GM10248 (cell line): ENCODE measurements around the gene SUSD6.
"Not testable (repeated sequence)": the region's sequence is repeated elsewhere in the genome, so short reads cannot be mapped to it uniquely, and the experiment has no call there.

ENCODE experiments used
- CTCF ChIA-PET: fragments of 300-600 bp; sonication (Branson Sonifier 250); formaldehyde crosslinking; extraction: SDS; loops from one replicate; lab custom pipeline; 2021; ENCODE audit warnings: antibody characterized with exemption; lab: Yijun Ruan, JAX
- POLR2A ChIA-PET: fragments of 350-650 bp; sonication (Branson Sonifier 250); formaldehyde crosslinking; extraction: SDS; loops from one replicate; lab custom pipeline; 2020; ENCODE audit warnings: antibody characterized with exemption; lab: Yijun Ruan, JAX
- DNase-seq: peaks from one replicate; pipeline ENCODE4 v3.0.0; 2012; ENCODE audit errors: extremely low spot score
- TF ChIP-seq, protein P1 (sequence below): IDR thresholded peaks from 2 replicates; pipeline ENCODE4 v1.5.1; 2012; ENCODE audit warnings: mild to moderate bottlenecking, low read depth; ENCODE audit errors: extremely low read depth, missing control alignments, control extremely low read depth

Gene SUSD6

DNA sequence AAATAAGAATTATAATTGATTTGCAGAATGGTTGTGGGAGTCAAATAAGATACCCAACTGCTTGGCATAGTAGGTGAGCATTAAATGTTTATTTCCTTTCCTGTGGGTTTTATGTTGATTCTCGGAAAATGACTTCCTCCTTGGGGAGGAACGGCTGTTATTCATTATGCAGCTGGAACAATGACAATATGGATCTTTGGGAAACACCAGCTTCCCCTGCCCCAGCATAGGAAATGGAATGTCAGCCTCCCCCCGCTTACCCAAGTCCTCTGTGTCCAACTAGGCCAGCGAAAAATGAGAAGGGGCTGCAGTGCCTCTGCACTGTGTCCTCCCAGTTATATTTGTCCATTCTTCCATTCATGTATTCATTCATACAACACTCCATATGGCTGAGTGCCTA is 25.0 kb upstream of the SUSD6 start:
- ChIA-PET POLR2A (no interaction called here), CTCF (interaction anchor here (1.0 to 5.2 kb wide), 6 partner anchors 10 to 426 kb away, joined by 3 to 72 read pairs (median 8); no protein-coding TSS in a partner anchor)
- TF ChIP-seq, protein P1, sequence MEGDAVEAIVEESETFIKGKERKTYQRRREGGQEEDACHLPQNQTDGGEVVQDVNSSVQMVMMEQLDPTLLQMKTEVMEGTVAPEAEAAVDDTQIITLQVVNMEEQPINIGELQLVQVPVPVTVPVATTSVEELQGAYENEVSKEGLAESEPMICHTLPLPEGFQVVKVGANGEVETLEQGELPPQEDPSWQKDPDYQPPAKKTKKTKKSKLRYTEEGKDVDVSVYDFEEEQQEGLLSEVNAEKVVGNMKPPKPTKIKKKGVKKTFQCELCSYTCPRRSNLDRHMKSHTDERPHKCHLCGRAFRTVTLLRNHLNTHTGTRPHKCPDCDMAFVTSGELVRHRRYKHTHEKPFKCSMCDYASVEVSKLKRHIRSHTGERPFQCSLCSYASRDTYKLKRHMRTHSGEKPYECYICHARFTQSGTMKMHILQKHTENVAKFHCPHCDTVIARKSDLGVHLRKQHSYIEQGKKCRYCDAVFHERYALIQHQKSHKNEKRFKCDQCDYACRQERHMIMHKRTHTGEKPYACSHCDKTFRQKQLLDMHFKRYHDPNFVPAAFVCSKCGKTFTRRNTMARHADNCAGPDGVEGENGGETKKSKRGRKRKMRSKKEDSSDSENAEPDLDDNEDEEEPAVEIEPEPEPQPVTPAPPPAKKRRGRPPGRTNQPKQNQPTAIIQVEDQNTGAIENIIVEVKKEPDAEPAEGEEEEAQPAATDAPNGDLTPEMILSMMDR: no peak
- no peak for DNase-seq

DNA sequence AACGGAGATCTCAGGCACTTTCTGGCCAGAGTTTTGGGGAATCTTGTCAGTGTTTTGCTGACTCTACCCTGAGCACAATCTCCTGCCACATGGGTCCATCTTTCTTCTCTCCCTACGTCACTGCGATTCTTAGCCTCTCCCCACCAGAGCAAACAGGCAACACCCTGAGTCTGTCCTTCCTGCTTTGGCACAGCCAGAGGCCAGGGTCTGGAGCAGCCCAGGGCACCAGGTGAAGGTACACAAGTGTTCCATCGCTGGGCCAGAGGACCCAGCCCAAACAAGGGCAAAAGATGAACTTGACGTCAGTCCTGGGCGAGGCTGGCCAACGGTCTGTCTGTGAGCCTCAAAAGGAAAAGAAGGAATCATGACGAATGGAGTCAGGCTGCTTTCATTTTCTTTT is 24.0 kb upstream of the SUSD6 start:
- TF ChIP-seq, protein P1: no peak
- ChIA-PET CTCF (interaction anchor here (0.9 to 5.2 kb wide), 5 partner anchors 13 to 143 kb away, joined by 3 to 72 read pairs (median 5); no protein-coding TSS in a partner anchor), POLR2A (no interaction called here)
- DNase-seq: no peak

DNA sequence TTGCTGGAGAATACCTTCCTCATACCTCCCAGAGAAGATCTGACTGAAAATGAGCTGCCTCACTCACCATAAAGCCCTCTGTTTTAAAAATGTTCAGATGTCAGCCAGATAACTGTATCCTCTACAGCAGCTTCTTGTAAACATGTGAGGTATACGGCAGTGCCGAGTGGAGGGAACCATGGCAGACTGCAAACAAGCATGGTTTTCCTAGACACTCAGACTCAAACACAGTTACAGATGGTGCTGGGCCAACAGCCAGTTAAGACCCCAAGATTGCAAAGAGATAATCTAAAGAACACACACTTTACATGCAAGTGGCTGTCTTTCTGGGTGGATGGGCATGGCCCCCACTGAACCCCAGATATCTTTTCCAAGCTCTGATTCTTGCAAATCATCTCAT is 20.1 kb upstream of the SUSD6 start:
- CTCF ChIA-PET: interaction anchor here (1.3 to 1.8 kb wide), 2 partner anchors 11 to 136 kb away, joined by 5 to 6 read pairs; no protein-coding TSS in a partner anchor
- POLR2A ChIA-PET: interaction anchor here (0.6 kb wide), 1 partner anchor 49 kb away, joined by 8 read pairs; no protein-coding TSS in a partner anchor
- TF ChIP-seq, protein P1: no peak
- no peak for DNase-seq

DNA sequence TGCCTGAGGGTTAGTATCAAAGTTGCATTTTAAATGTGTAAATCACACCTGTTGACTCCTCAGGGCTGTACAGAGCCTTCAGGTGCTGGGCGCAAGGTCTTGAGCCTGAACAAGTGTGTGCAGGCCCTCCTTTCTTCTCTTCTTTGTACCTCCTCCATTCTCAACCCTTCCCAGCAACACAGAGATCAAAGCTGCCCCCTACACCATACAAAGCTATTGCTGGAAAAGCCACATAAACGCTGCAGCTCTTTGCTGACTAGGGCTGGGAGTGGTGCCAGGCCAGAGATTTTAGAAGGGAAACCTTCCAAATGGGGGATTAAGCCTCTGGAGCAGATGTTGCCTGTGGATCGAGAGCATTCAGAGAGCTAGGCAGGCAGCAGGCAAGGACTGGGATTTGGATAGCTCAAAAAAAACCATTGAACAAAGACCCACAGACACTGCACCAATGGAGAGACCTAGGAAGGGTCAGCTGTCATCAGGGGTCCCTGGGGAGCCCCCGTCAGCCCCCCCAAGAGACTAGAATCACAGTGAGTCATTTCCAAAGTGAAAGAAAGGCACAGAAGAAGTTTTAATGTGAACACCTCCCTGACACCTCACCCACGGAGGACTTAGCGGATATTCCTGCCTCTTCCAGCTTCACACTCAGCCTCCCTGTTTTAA is 18.2 kb upstream of the SUSD6 start:
- TF ChIP-seq, protein P1: no peak
- ChIA-PET CTCF (interaction anchor here (0.9 to 4.1 kb wide), 8 partner anchors 9 to 418 kb away, joined by 3 to 23 read pairs (median 4); no protein-coding TSS in a partner anchor), POLR2A (no interaction called here)
- no peak for DNase-seq

DNA sequence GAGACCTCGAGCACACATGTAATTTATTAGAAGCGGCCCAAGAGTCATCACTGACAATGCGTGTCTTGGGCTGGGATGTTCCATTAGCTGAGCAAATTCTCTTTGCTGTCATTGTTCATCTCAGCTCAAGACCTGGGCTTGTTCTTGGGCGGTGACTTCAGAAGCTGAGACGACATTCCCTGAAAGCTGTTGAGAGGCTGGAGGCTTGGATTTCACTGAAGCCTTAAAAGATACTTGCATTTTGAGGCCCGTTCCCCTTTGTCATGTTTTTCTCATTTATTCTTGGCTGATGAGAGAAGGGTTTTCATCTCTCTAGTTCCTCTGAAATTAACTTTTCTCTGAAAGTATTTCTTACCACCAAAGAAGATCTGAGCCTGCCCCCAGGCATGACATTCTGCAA is 16.6 kb upstream of the SUSD6 start:
- POLR2A ChIA-PET: interaction anchor here (0.7 kb wide), 1 partner anchor 665 kb away, joined by 3 read pairs; no protein-coding TSS in a partner anchor
- DNase-seq: no peak
- TF ChIP-seq, protein P1: no peak
- CTCF ChIA-PET: interaction anchor here (1.7 to 4.8 kb wide), 4 partner anchors 10 to 132 kb away, joined by 4 to 27 read pairs (median 23); no protein-coding TSS in a partner anchor

DNA sequence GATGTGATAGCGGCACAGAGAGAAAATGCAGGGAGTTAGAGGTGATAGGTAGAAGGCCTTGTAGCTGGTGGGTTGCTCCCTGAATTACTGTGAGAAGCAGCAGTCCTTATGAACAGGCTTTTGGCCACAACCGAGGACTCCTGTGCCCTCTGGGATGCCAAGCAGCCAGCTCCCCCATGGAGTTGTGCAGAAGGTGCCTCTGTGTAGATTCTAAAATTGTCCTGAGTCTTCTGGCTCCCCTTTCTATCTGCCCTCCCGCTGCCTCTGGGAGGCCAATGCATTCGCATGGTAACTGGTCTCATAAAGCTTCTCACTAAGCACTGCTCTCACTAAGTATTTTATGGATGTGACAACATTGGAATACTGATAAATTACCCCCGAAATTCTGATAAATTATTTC is 16.1 kb upstream of the SUSD6 start:
- CTCF ChIA-PET: interaction anchor here (1.7 to 4.8 kb wide), 4 partner anchors 10 to 131 kb away, joined by 4 to 27 read pairs (median 23); no protein-coding TSS in a partner anchor
- TF ChIP-seq, protein P1: no peak
- no peak for DNase-seq
- POLR2A ChIA-PET: interaction anchor here (0.5 kb wide), 1 partner anchor 106 kb away, joined by 3 read pairs; no protein-coding TSS in a partner anchor

DNA sequence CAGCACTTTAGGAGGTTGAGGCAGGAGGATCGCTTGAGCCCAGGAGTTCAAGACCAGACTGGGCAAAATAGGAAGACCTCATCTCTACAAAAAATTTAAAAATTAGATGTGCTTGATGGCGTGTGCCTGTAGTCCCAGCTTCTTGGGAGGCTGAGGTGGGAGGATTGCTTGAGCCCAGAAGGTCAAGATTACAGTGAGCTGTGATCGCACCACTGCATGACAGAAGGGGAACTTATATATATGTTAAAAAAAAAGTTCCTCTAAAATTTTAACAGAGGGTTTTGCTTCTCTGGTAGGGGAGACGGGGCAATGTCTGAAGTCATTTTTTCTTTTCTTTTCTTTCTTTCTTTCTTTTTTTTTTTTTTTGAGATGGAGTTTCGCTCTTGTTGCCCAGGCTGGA is 12.0 kb upstream of the SUSD6 start:
- POLR2A ChIA-PET, DNase-seq: not testable (repeated sequence)
- CTCF ChIA-PET: interaction anchor here (2.5 kb wide), 1 partner anchor 15 kb away, joined by 11 read pairs; no protein-coding TSS in a partner anchor
